ENCODE measurements around the gene INSR. TPM values are rescaled to one million over a fixed set of nuclear protein-coding genes. Genes with fewer than 3 reads are reported as not detected.

Gene INSR
- polyA plus RNA-seq, 1 of the 3 experiments (the other 2 are of a cell fraction) = 3.6 TPM

- TF ChIP-seq, protein P1, sequence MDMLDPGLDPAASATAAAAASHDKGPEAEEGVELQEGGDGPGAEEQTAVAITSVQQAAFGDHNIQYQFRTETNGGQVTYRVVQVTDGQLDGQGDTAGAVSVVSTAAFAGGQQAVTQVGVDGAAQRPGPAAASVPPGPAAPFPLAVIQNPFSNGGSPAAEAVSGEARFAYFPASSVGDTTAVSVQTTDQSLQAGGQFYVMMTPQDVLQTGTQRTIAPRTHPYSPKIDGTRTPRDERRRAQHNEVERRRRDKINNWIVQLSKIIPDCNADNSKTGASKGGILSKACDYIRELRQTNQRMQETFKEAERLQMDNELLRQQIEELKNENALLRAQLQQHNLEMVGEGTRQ (IDR thresholded peaks at IDR 0.05; ENCODE audit: borderline replicate concordance, low read depth, low read length) = no peak
- no peak for TF ChIP-seq JUND (IDR thresholded peaks at IDR 0.05)
- no peak for TF ChIP-seq FOXM1 (IDR thresholded peaks at IDR 0.05; ENCODE audit: low read depth)
- TF ChIP-seq, protein P2, sequence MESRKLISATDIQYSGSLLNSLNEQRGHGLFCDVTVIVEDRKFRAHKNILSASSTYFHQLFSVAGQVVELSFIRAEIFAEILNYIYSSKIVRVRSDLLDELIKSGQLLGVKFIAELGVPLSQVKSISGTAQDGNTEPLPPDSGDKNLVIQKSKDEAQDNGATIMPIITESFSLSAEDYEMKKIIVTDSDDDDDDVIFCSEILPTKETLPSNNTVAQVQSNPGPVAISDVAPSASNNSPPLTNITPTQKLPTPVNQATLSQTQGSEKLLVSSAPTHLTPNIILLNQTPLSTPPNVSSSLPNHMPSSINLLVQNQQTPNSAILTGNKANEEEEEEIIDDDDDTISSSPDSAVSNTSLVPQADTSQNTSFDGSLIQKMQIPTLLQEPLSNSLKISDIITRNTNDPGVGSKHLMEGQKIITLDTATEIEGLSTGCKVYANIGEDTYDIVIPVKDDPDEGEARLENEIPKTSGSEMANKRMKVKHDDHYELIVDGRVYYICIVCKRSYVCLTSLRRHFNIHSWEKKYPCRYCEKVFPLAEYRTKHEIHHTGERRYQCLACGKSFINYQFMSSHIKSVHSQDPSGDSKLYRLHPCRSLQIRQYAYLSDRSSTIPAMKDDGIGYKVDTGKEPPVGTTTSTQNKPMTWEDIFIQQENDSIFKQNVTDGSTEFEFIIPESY (IDR thresholded peaks at IDR 0.05; ENCODE audit: borderline replicate concordance, low read depth) = no peak
- no peak for TF ChIP-seq CHD2 (IDR thresholded peaks at IDR 0.05; ENCODE audit: low read length, partially characterized antibody)
- peak; percentile 86 for TF ChIP-seq MXI1 (IDR thresholded peaks at IDR 0.05; ENCODE audit: low read depth, low read length)
- no peak for TF ChIP-seq TEAD4 (IDR thresholded peaks at IDR 0.05; ENCODE audit: borderline replicate concordance, insufficient read depth)
- TF ChIP-seq GATA2 (CRISPR knock-in tag; IDR thresholded peaks at IDR 0.05) = no peak
Measured at GRCh38 chr19:7294558-7295212, 471 bp upstream of the INSR start (continued).

DNA sequence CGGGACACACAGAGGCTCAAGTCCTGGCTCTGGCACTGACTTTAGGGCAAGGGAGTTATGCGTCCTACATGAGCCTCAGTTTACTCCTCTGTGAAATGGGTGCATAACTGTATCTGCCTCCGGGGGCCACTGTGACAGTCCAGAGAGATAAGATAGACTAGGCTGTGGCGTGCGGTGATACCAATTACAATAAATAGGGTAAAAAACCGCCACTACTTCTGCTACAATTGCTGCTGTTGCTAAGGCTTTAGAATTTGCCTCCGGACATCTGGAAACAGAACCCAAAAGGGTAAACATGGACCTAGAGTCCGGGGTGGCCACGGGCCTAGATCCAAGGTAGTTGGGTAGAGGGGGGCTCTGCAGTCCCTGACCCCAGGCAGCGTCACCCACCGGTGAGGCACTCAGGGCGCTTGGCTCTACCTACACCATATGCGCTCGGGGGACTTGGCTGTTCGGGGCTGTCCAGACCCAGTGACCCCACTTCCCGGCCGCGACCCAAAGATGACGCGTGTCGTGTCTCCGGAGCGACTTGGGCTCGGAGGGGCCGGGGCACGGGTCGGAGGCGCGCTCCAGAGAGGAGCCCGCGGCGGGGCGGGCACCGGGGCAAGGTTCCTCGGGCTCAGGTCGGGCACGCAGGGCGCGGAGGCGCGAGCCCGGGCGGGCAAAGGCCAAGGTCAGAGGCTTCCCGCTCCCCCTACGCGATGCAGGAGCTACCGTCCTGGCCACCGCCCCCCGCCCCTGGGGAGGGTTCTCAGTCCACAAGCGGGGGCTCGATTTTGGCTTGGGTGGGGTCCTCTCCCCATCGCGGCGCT is 1.1 kb downstream of the INSR start:
- WGBS (ENCODE audit: low lambda C conversion rate) = 52% methylated on average over 21 of the region's 54 CpGs
- Histone ChIP-seq H3K9ac (peak overlapping the region; percentile 68; the same call in 1 of the 2 replicates), H3K27ac (ENCODE audit: low read depth in 2 of 2, low read length in 1 of 2) (no peak overlapping the region), H3K4me2 (peak overlapping the region; percentile 96), H2AFZ (ENCODE audit: low read depth) (peak overlapping the region; percentile 84), H3K4me1 (ENCODE audit: control insufficient read depth in 1 of 2, insufficient read depth in 2 of 2, low read depth in 1 of 2, low read length in 1 of 2) (peaks cover 5 to 11% of the 10 kb centered on the region in 2 experiments; a peak in 2 of 4 replicates), H3K4me3 (ENCODE audit: low read depth in 2 of 2, low read length in 1 of 2) (peak overlapping the region; percentile 62 to 72), H3K9me3 (no peaks in the 10 kb centered on the region), H3K36me3 (replicated peaks in 1 of 2; ENCODE audit: control insufficient read depth in 1 of 2, insufficient read depth in 2 of 2, low read length in 1 of 2) (no peaks in the 10 kb centered on the region), H3K79me2 (ENCODE audit: insufficient read depth) (no peaks in the 10 kb centered on the region), H3K27me3 (ENCODE audit: insufficient read depth) (no peaks in the 10 kb centered on the region; the same call in none of the 2 replicates), H3F3A (replicated peaks; ENCODE audit: insufficient read depth) (no peaks in the 10 kb centered on the region), H4K20me1 (ENCODE audit: insufficient read depth) (no peaks in the 10 kb centered on the region), H3K9me2 (no peaks in the 10 kb centered on the region)
- TF ChIP-seq RXRA (IDR thresholded peaks at IDR 0.05; ENCODE audit: borderline replicate concordance, low read depth) (no peak), TCF12 (IDR thresholded peaks at IDR 0.05) (no peak), TEAD4 (IDR thresholded peaks at IDR 0.05; ENCODE audit: borderline replicate concordance, insufficient read depth) (no peak), RCOR1 (IDR thresholded peaks at IDR 0.05; ENCODE audit: low read length) (no peak; the same call in 1 of the 2 replicates), POLR2AphosphoS5 (IDR thresholded peaks at IDR 0.05; ENCODE audit: low read depth, low read length) (no peak), MXI1 (IDR thresholded peaks at IDR 0.05; ENCODE audit: low read depth, low read length) (no peak), JUND (IDR thresholded peaks at IDR 0.05) (no peak), YY1 (IDR thresholded peaks at IDR 0.05; ENCODE audit: low read depth) (no peak), FOXM1 (IDR thresholded peaks at IDR 0.05; ENCODE audit: low read depth) (no peak), SMC3 (IDR thresholded peaks at IDR 0.05; ENCODE audit: low read depth, low read length) (no peak), RFX5 (IDR thresholded peaks at IDR 0.05; ENCODE audit: low read length) (no peak), CTCF (IDR thresholded peaks at IDR 0.05) (no peak), MEF2A (IDR thresholded peaks at IDR 0.05; ENCODE audit: borderline replicate concordance, low read depth) (no peak)
- TF ChIP-seq, protein P2 (IDR thresholded peaks at IDR 0.05; ENCODE audit: borderline replicate concordance, low read depth) = no peak
- TF ChIP-seq, protein P1 (IDR thresholded peaks at IDR 0.05; ENCODE audit: borderline replicate concordance, low read depth, low read length) = no peak
- TF ChIP-seq, protein P3, sequence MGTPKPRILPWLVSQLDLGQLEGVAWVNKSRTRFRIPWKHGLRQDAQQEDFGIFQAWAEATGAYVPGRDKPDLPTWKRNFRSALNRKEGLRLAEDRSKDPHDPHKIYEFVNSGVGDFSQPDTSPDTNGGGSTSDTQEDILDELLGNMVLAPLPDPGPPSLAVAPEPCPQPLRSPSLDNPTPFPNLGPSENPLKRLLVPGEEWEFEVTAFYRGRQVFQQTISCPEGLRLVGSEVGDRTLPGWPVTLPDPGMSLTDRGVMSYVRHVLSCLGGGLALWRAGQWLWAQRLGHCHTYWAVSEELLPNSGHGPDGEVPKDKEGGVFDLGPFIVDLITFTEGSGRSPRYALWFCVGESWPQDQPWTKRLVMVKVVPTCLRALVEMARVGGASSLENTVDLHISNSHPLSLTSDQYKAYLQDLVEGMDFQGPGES (IDR thresholded peaks at IDR 0.05; ENCODE audit: low read depth, low read length) = no peak
- ChIA-PET CTCF (interaction anchor here (0.7 to 1.3 kb wide), 2 partner anchors 95 to 144 kb away, joined by 3 to 9 read pairs; no protein-coding TSS in a partner anchor), POLR2A (interaction anchor here (0.8 to 1.6 kb wide), 2 partner anchors 92 to 94 kb away, joined by 3 to 13 read pairs; no protein-coding TSS in a partner anchor)
- peak; percentile 66 for DNase-seq
